NCI-H460 (cell line): Measurements from ENCODE around the gene RELB. TPM values are rescaled to one million over a fixed set of nuclear protein-coding genes. Genes with fewer than 3 reads are reported as not detected.

ENCODE experiments used
- DNase-seq: peaks from one replicate; pipeline ENCODE4 v3.0.0-alpha.2; 2016; ENCODE audit warnings: low read depth; ENCODE audit errors: extremely low read depth
- small RNA-seq, 2 experiments: library from RNA; depleted of rRNA; stranded (forward); fragments of <200 nt; gene quantifications; one replicate each; pipeline ENCODE3, GENCODE V24; 2014
- total RNA-seq: library from RNA; depleted of rRNA; stranded (reverse); fragments of >200 nt; shearing (Covaris generic); gene quantifications from 2 replicates; pipeline ENCODE4 v1.2.3, GENCODE V29; 2014; rRNA removed

Gene RELB
- total RNA-seq, 1 experiment from 2014 or later = 12.5 TPM

GRCh38 chr19:45078390-45079062 is 77.3 kb downstream of the RELB start:
- no peak for DNase-seq

GRCh38 chr19:45079063-45079910 is 78.0 kb downstream of the RELB start, which contains the start of gene GEMIN7:
Gene GEMIN7, plus strand, starts transcription at chr19:45079260. Its CDS starts 10,855 bp downstream, at chr19:45090115.
- peak; percentile 44 for DNase-seq

- DNase-seq = no peak
Observed at GRCh38 chr19:45079911-45080370, 78.7 kb downstream of the RELB start.

DNA sequence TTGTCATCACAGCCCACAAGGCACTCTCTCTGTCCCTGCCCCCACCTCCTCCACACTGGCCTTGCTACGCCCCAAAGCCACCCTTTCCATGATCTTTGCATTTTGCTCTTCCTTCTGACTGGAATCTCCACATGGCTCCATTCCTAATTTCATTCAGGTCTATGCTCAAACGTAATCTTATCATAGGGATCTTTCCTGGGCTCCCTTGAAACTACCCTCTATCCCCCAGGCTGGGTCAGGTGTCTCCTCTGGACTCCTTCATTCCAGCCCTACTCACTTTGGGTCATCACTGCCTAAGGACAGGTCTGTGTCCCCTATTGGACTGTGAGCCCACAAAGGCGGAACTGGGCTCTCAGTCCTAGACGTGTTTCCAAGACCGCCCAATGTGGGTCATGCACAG is 80.9 kb downstream of the RELB start:
- no peak for DNase-seq

DNA sequence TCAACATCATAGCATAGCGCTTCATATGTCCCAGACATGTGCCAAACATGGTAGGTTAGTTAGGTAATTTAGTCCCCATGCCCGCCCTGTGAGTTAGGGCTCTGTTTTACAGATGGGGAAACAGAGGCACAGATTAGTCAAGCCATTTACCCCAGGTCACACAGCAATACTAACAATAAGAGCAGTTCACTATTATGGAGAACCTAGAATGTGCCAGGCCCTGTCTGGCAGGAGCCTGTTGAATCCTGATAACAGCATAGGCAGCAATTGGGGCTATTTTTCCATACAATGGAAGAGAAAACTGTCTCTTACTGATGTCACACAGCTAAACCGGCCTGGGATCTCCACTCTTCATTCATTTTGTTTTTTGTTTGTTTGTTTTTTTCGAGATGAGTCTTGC is 85.2 kb downstream of the RELB start:
- DNase-seq = no peak

- no peak for DNase-seq
Observed at GRCh38 chr19:45087531-45087930, 86.3 kb downstream of the RELB start.

Small RNA genes lying within 50 kb of the gene (small RNA-seq; reads per million reads assigned to genes)
- 0 reads per million in 2 experiments for gene RNU6-611P

Other genes starting within 250 kb of the RELB start
- gene CBLC, start 223.6 kb upstream of the RELB start, total RNA-seq = not detected in 2 replicates
- gene BCAM, start 192.4 kb upstream of the RELB start, total RNA-seq = 2.3 and 3.1 TPM in 2 replicates
- 24.3 and 29.4 TPM in 2 replicates for gene NECTIN2, start 155.2 kb upstream of the RELB start, total RNA-seq
- gene TOMM40, start 110.2 kb upstream of the RELB start, total RNA-seq = 43.7 and 60.7 TPM in 2 replicates
- 0.84 and 1.2 TPM in 2 replicates for gene APOE, start 95.7 kb upstream of the RELB start, total RNA-seq
- gene APOC1, start 86.9 kb upstream of the RELB start, total RNA-seq = 6.1 and 9.6 TPM in 2 replicates
- not detected in 2 replicates for gene APOC4, start 59.2 kb upstream of the RELB start, total RNA-seq
- not detected in 2 replicates for gene APOC2, start 55.4 kb upstream of the RELB start, total RNA-seq
- 31.0 and 31.2 TPM in 2 replicates for gene CLPTM1, start 46.1 kb upstream of the RELB start, total RNA-seq
- 20.4 and 31.4 TPM in 2 replicates for gene CLASRP, start 37.6 kb downstream of the RELB start, total RNA-seq
- 0.27 and 1.4 TPM in 2 replicates for gene ZNF296, start 75.0 kb downstream of the RELB start, total RNA-seq
- gene GEMIN7, start 77.8 kb downstream of the RELB start, total RNA-seq = 20.2 and 24.5 TPM in 2 replicates
- gene PPP1R37, start 91.7 kb downstream of the RELB start, total RNA-seq = 10.8 and 11.8 TPM in 2 replicates
- 0.07 TPM in 1 of 2 replicates, not detected in the other for gene NKPD1, start 159.5 kb downstream of the RELB start, total RNA-seq
- 5.3 and 5.8 TPM in 2 replicates for gene TRAPPC6A, start 176.8 kb downstream of the RELB start, total RNA-seq
- gene BLOC1S3, start 177.3 kb downstream of the RELB start, total RNA-seq = 4.0 and 4.2 TPM in 2 replicates
- not detected in 2 replicates for gene EXOC3L2, start 243.9 kb downstream of the RELB start, total RNA-seq
- gene MARK4, start 249.8 kb downstream of the RELB start, total RNA-seq = 22.4 and 28.1 TPM in 2 replicates